ENCODE measurements around the gene BAIAP2.
"Not testable (repeated sequence)": the region's sequence is repeated elsewhere in the genome, so short reads cannot be mapped to it uniquely, and the experiment has no call there.

The BAIAP2 gene

DNA sequence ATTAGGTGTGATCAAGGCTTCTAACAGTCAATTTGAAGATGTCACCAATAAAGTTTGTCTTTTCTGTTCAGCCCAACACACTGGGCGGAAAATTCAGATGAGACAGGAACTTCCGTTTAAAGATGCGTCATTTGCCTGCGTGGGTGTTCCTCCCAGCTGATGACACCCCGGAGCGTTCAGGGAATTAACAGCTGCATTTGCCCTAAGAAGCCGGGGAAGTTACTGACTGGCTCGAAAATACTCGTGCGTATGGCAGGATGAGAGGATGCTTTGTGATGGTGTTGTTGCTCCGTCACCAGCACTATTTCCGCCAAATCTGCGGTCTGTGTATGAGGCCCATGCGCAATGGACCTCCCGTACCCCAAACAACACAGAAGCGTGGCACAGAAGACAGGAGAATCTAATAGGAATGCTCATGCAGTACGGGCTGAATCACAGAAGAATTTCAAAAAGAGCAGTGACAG, 118.4 kb downstream of the BAIAP2 start:
- TF ChIP-seq, protein P1, sequence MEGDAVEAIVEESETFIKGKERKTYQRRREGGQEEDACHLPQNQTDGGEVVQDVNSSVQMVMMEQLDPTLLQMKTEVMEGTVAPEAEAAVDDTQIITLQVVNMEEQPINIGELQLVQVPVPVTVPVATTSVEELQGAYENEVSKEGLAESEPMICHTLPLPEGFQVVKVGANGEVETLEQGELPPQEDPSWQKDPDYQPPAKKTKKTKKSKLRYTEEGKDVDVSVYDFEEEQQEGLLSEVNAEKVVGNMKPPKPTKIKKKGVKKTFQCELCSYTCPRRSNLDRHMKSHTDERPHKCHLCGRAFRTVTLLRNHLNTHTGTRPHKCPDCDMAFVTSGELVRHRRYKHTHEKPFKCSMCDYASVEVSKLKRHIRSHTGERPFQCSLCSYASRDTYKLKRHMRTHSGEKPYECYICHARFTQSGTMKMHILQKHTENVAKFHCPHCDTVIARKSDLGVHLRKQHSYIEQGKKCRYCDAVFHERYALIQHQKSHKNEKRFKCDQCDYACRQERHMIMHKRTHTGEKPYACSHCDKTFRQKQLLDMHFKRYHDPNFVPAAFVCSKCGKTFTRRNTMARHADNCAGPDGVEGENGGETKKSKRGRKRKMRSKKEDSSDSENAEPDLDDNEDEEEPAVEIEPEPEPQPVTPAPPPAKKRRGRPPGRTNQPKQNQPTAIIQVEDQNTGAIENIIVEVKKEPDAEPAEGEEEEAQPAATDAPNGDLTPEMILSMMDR (IDR thresholded peaks at IDR 0.05; ENCODE audit: low read length) = no peak
- TF ChIP-seq EZH2 (optimal IDR thresholded peaks at IDR 0.05; ENCODE audit: low read depth, low read length) (no peak), EZH2phosphoT487 (IDR thresholded peaks at IDR 0.05; ENCODE audit: low read length) (no peak)
- no peak overlapping the region for H3K27ac ChIP-seq (ENCODE audit: low read length)
- DNase-seq = peak; percentile 31
- H3K4me3 ChIP-seq (ENCODE audit: low read length) = no peak overlapping the region
- no peaks in the 10 kb centered on the region for H3K9me3 ChIP-seq (replicated peaks; ENCODE audit: insufficient read depth, low read length)
- no peak overlapping the region for H2AFZ ChIP-seq (ENCODE audit: low read length)
- no peaks in the 10 kb centered on the region for H3K79me2 ChIP-seq (ENCODE audit: low read length)
- H3K4me1 ChIP-seq (ENCODE audit: low read length) = no peaks in the 10 kb centered on the region
- H3K36me3 ChIP-seq (replicated peaks; ENCODE audit: insufficient read depth, low read length) = no peaks in the 10 kb centered on the region
- no peak overlapping the region for H3K9ac ChIP-seq (ENCODE audit: low read length)
- H3K4me2 ChIP-seq (ENCODE audit: low read depth, low read length) = no peak overlapping the region
- peaks cover 4% of the 10 kb centered on the region; the same call in 1 of the 2 replicates for H3F3A ChIP-seq (ENCODE audit: insufficient read depth, low read length)
- H4K20me1 ChIP-seq (ENCODE audit: insufficient read depth, low read length) = no peaks in the 10 kb centered on the region
- H3K9me2 ChIP-seq (replicated peaks; ENCODE audit: insufficient read depth, low read length) = no peaks in the 10 kb centered on the region
- peaks cover 94% of the 10 kb centered on the region for H3K27me3 ChIP-seq (replicated peaks; ENCODE audit: insufficient read depth, low read length)

DNA sequence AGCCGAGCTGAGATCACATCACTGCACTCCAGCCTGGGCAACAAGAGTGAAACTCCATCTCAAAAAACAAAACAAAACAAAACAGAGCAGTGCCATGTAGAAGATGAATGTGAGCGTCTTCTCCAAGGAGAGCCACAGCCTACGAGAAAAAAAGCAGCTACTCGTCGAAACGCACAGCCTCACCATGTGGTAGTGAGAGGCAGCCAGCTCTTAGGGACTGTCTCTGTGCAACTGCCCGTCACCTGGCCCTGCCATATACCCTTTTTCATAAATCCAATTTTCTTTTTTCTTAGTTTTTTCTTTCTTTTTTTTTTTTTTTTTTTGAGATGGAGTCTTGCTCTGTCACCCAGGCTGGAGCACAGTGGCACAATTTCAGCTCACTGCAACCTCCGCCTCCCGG, 119.1 kb downstream of the BAIAP2 start:
- not testable (repeated sequence) for DNase-seq; H3K4me2 ChIP-seq (ENCODE audit: low read depth, low read length); H3K36me3 ChIP-seq (replicated peaks; ENCODE audit: insufficient read depth, low read length); H3K9me2 ChIP-seq (replicated peaks; ENCODE audit: insufficient read depth, low read length); H3K9ac ChIP-seq (ENCODE audit: low read length); H3K4me3 ChIP-seq (ENCODE audit: low read length); H3K79me2 ChIP-seq (ENCODE audit: low read length); H2AFZ ChIP-seq (ENCODE audit: low read length); H3K9me3 ChIP-seq (replicated peaks; ENCODE audit: insufficient read depth, low read length); H3F3A ChIP-seq (ENCODE audit: insufficient read depth, low read length); H3K4me1 ChIP-seq (ENCODE audit: low read length); H4K20me1 ChIP-seq (ENCODE audit: insufficient read depth, low read length); H3K27ac ChIP-seq (ENCODE audit: low read length)
- H3K27me3 ChIP-seq (replicated peaks; ENCODE audit: insufficient read depth, low read length) = peaks cover 94% of the 10 kb centered on the region

DNA sequence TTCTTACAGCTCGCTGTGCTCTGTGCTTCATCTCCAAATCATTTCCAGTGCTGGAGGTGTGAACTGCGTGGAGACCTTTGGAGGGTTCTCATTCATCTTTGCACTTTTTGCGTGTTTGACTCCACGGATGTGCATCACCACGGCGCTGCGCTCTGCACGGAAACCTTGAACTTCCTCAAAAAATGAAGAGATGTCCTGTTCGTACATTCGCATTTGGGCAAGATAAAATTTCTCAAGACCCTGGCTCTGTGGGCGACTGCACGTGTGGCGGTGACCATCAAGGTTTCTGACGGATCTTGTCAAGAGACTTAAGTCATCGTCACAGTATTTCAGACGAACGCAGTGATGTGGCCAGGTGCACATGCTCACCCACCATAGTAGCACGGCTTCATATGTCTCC, 120.0 kb downstream of the BAIAP2 start:
- Histone ChIP-seq H3K36me3 (replicated peaks; ENCODE audit: insufficient read depth, low read length) (no peaks in the 10 kb centered on the region), H3F3A (ENCODE audit: insufficient read depth, low read length) (peaks cover 4% of the 10 kb centered on the region; the same call in 1 of the 2 replicates), H4K20me1 (ENCODE audit: insufficient read depth, low read length) (no peaks in the 10 kb centered on the region), H3K4me3 (ENCODE audit: low read length) (no peak overlapping the region), H3K27ac (ENCODE audit: low read length) (no peak overlapping the region), H3K27me3 (replicated peaks; ENCODE audit: insufficient read depth, low read length) (peaks cover 94% of the 10 kb centered on the region), H3K9me2 (replicated peaks; ENCODE audit: insufficient read depth, low read length) (no peaks in the 10 kb centered on the region), H3K4me2 (ENCODE audit: low read depth, low read length) (no peak overlapping the region), H3K4me1 (ENCODE audit: low read length) (no peaks in the 10 kb centered on the region), H3K9ac (ENCODE audit: low read length) (no peak overlapping the region), H3K79me2 (ENCODE audit: low read length) (no peaks in the 10 kb centered on the region), H3K9me3 (replicated peaks; ENCODE audit: insufficient read depth, low read length) (no peaks in the 10 kb centered on the region), H2AFZ (ENCODE audit: low read length) (no peak overlapping the region)
- DNase-seq = no peak
- no peak for TF ChIP-seq EZH2phosphoT487 (IDR thresholded peaks at IDR 0.05; ENCODE audit: low read length)

DNA sequence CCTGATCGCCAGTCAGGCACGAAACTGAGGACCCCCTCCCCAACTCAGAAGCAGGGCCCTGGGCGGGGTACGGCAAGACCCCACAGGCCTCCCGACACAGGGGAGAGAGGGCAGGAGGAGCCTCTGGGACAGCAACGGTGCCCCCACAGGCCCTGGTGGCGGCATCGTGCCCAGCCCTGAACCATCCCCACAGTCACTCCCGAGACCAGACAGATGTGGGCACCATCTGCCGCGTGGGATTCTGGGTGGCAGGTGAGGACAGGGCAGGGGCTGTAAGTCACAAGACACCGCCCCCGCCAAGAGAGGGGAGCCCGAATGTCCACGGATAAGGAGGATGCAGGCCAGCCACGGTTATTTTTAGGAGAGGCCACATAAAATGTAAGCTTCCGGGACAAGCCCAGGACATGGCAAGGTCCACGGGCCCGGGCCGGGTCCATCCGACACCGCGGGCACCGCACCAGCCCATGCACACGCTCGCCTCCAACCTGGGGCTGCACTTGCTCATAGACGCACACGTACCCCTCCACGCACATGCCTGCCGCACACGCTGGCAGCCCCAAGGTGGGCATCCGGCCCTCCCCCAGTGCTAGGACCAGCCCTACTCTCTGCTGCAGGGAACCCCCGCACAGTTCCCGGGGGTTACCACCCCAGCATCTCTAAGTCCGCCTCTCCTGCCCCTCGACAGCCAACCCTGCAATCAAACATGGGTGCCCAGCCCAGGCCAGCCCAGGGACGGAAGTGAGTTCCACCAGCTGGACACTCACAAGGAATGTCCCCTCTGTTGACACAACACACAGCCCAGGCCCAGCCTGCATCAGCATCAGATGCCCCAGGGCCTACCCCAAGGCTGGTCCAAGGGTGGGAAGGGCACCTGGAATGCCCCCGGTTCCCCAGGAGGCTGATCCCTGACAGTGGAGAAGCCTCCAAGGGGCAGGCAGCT, 122.2 kb downstream of the BAIAP2 start:
- Histone ChIP-seq H3F3A (ENCODE audit: insufficient read depth, low read length) (peaks cover 3% of the 10 kb centered on the region; the same call in 1 of the 2 replicates), H3K79me2 (ENCODE audit: low read length) (no peaks in the 10 kb centered on the region), H3K9me2 (replicated peaks; ENCODE audit: insufficient read depth, low read length) (no peaks in the 10 kb centered on the region), H3K4me1 (ENCODE audit: low read length) (no peaks in the 10 kb centered on the region), H3K9ac (ENCODE audit: low read length) (no peak overlapping the region), H3K9me3 (replicated peaks; ENCODE audit: insufficient read depth, low read length) (no peaks in the 10 kb centered on the region), H3K36me3 (replicated peaks; ENCODE audit: insufficient read depth, low read length) (no peaks in the 10 kb centered on the region), H3K27ac (ENCODE audit: low read length) (no peak overlapping the region), H3K4me2 (ENCODE audit: low read depth, low read length) (no peak overlapping the region), H2AFZ (ENCODE audit: low read length) (no peak overlapping the region), H4K20me1 (ENCODE audit: insufficient read depth, low read length) (no peaks in the 10 kb centered on the region), H3K4me3 (ENCODE audit: low read length) (no peak overlapping the region), H3K27me3 (replicated peaks; ENCODE audit: insufficient read depth, low read length) (peaks cover 95% of the 10 kb centered on the region)
- DNase-seq = no peak
- TF ChIP-seq, protein P1 (IDR thresholded peaks at IDR 0.05; ENCODE audit: low read length) = no peak
- no peak for TF ChIP-seq EZH2 (optimal IDR thresholded peaks at IDR 0.05; ENCODE audit: low read depth, low read length)
- TF ChIP-seq EZH2phosphoT487 (IDR thresholded peaks at IDR 0.05; ENCODE audit: low read length) = no peak
